Fibroblast of the aortic adventitia (primary cell): Measurements from ENCODE around the gene DTNB. TPM values are rescaled to one million over a fixed set of nuclear protein-coding genes. Genes with fewer than 3 reads are reported as not detected.

ENCODE experiments used
- DNase-seq: peaks from one replicate; pipeline ENCODE4 v3.0.0-alpha.2; 2010; ENCODE audit warnings: low read depth
- H3K4me3 ChIP-seq: 2 replicates; pipeline ENCODE4 v1.5.1; 2011; ENCODE audit warnings: low read depth, mild to moderate bottlenecking, control low read depth, low read length, moderate library complexity
- CTCF ChIP-seq: IDR thresholded peaks from 2 replicates; pipeline ENCODE4 v1.5.1; 2011; ENCODE audit warnings: mild to moderate bottlenecking, low read length, control low read depth, inconsistent platforms; ENCODE audit not compliant: insufficient read depth
- total RNA-seq: library from RNA; depleted of rRNA; stranded (reverse); fragments of >200 nt; gene quantifications from 2 replicates; pipeline ENCODE4 v1.2.3, GENCODE V29; 2012; ENCODE audit warnings: low replicate concordance

DTNB gene
- total RNA-seq, 1 donor = 11.7 TPM

- no peak overlapping the region for H3K4me3 ChIP-seq
- no peak for DNase-seq
- TF ChIP-seq CTCF = no peak
These were observed 284.9 kb downstream of the DTNB start for GRCh38 chr2:25388491-25388890.

DNA sequence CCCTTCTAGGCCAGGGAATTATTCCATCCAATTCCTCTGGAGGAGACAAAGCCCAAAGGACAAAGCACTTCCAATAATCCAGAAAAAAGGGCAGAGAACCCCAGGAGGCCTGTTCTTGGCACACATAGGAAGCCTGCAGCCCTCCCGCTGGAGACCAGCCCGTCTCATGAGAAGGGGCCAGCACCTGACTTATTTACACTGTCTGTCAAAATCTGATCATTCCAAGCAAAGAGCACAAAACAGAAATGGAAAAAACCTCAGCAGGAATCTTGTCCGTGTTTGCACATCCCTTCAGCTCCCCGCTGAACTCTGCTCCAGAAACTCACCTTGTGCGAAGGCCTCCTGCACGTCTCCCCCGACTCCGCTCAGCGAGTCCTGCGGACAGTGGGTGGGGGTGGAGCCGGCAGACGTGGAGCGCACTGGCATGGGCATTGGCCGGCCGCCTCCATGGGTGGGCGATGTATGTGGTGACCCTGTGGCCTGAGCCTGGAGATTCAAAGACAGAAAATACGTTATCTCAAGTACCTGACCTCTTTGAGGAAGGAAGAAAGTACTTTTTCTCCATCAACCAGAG is 285.4 kb downstream of the DTNB start:
- DNase-seq = no peak
- no peak overlapping the region for H3K4me3 ChIP-seq

DNA sequence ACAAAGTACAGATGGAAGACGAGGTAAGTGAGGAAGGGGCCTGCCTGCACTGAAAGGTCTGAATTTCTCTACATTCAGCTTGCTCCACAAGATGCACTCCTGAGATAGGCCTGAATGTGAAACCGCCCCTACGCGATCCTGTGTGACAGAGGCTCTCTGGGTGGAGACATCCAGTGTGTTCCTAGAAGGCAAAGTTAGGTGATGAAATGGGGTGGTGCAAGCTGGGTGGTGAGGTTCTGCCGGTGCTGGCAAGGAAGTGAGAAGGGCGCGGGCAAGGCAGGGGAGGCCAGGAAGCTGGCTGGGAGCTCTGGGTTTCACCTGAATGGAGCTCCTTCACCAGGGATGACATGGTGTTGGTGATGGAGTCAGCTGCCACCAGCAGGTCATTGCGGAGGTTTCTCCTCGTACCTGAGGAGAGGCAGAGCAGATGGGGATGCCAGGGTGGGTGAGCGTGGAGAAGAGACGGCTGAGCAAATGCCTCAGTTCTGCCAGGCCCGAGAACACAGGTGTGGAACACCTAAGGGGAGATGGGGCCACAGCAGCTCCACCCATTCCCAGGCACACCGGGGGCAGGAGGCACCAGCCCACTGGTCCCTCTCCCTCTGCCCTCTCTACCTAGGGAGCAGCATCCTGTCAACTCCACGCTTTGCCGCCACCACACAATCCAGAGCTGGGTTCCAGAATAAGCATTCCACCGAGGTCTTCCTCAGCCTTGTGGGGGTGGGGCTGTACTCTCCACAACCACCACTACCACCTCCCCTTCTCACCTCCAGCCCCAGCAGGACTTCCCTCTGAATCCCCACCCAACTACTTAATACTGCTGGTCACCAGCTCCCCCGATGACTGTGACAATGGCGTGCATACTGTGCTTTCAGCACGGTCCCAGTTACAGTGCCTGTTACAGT is 286.2 kb downstream of the DTNB start:
- no peak overlapping the region for H3K4me3 ChIP-seq
- DNase-seq = no peak
- TF ChIP-seq CTCF = no peak

More for the DNA sequence above, 285.4 kb downstream of the DTNB start:
- TF ChIP-seq CTCF = no peak

- no peak for DNase-seq
- no peak for TF ChIP-seq CTCF
- no peak overlapping the region for H3K4me3 ChIP-seq
These were observed 287.5 kb downstream of the DTNB start for GRCh38 chr2:25385910-25386309.

- TF ChIP-seq CTCF = no peak
- no peak overlapping the region for H3K4me3 ChIP-seq
- no peak for DNase-seq
These were observed 289.6 kb downstream of the DTNB start for GRCh38 chr2:25383806-25384205.

DNA sequence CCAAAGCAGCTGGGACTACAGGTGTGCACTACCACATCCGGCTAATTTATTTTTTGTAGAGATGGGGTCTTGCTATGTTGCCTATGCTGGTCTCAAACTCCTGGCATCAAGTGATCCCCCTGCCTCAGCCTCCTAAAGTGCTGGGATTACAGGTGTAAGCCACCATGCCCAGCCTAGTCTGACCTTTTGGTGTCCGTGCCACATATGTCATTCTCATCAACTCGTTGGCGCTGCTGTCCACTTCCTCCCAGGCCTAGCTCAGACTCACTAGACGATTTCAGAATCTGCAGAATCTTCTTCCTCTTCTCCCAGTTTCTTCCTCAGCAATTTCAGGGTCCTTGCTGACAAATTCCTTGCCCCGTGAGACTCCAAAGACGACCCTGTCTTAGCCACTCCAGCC is 291.9 kb downstream of the DTNB start:
- no peak for TF ChIP-seq CTCF
- H3K4me3 ChIP-seq = no peak overlapping the region
- DNase-seq = no peak
